HCT116 (cell line): Measurements from ENCODE around the gene NR2F2. TPM values are rescaled to one million over a fixed set of nuclear protein-coding genes. Genes with fewer than 3 reads are reported as not detected.
A peak's percentile ranks its signal among the peaks of the same experiment; 100 is the strongest.

Source experiments
- ATAC-seq: fragments of 200-7000 bp; cut with Tn5 transposase; 2 replicates; pipeline ENCODE4 v1.9.1; 2020; ENCODE audit warnings: mild to moderate bottlenecking, moderate library complexity
- BruUV-seq: library from RNA; stranded (reverse); fragments of 400-500 nt; replicated peaks from 2 replicates; lab custom pipeline; 2021; lab: Mats Ljungman, UMichigan
- CTCF ChIA-PET: fragments of 300-600 bp; sonication (Branson Sonifier 250); formaldehyde crosslinking; loops from one replicate; lab custom pipeline; 2021; ENCODE audit warnings: antibody characterized with exemption; lab: Charles Lee
- POLR2A ChIA-PET: fragments of 300-600, 350-600 bp; sonication (Branson Sonifier 250); formaldehyde crosslinking; loops from one replicate; lab custom pipeline; 2021; ENCODE audit warnings: antibody characterized with exemption; lab: Charles Lee
- RAD21 ChIA-PET, 2 experiments: fragments of 300-600 bp; sonication (Branson Sonifier 250); formaldehyde crosslinking; loops; one replicate each; lab custom pipeline; 2023; ENCODE audit warnings: low total read pairs in 2 of 2; ENCODE audit not compliant: uncharacterized antibody in 2 of 2, unreplicated experiment in 2 of 2, low non-redundant PET in 1 of 2; lab: Charles Lee
- DNase-seq: peaks from one replicate; pipeline ENCODE4 v3.0.0-alpha.2; 2010; ENCODE audit warnings: low read depth, low spot score
- H2AFZ ChIP-seq: fragments of 200-600 bp; shearing (Covaris generic), sonication (generic); 2 replicates; pipeline ENCODE4 v1.6.1; 2017; ENCODE audit warnings: low read depth, mixed run types, mixed read lengths, antibody characterized with exemption, low read length; ENCODE audit not compliant: poor library complexity, severe bottlenecking
- H3K27ac ChIP-seq: 2 replicates; pipeline ENCODE4 v1.5.1; 2012; ENCODE audit warnings: low read depth, low read length
- H3K27me3 ChIP-seq: fragments of 200-600 bp; sonication (generic); 2 replicates; pipeline ENCODE4 v1.6.1; 2016; ENCODE audit warnings: mixed run types, low read length, mixed read lengths; ENCODE audit not compliant: insufficient read depth
- H3K36me3 ChIP-seq, 2 experiments: fragments of 200-500 bp in 1 of 2; fragments of 200-600 bp in 1 of 2; sonication (Bioruptor generic) in 1 of 2; sonication (generic) in 1 of 2; 2 replicates each; pipeline versions ENCODE4 v1.5.1 to v1.6.1; 2014 to 2016; ENCODE audit warnings: low read length in 2 of 2, inconsistent platforms in 1 of 2, mixed read lengths in 1 of 2, mixed run types in 1 of 2; ENCODE audit not compliant: insufficient read depth in 2 of 2, control insufficient read depth in 1 of 2
- H3K4me1 ChIP-seq, 2 experiments: fragments of 200-600 bp in 1 of 2; sonication (generic) in 1 of 2; 2 replicates each; pipeline versions ENCODE4 v1.5.1 to v1.6.1; 2012 to 2017; ENCODE audit warnings: low read length in 2 of 2, inconsistent platforms in 1 of 2, mild to moderate bottlenecking in 1 of 2, mixed read lengths in 1 of 2, mixed run types in 1 of 2, moderate library complexity in 1 of 2; ENCODE audit not compliant: insufficient read depth in 2 of 2, control insufficient read depth in 1 of 2
- H3K4me2 ChIP-seq: fragments of 200-600 bp; sonication (generic); 2 replicates; pipeline ENCODE4 v1.6.1; 2017; ENCODE audit warnings: mixed run types, low read length, mixed read lengths
- H3K4me3 ChIP-seq, 2 experiments: fragments of 200-600 bp in 1 of 2; sonication (generic) in 1 of 2; replicated peaks in 1 of 2; 2 replicates each; pipeline ENCODE4 v1.5.1; 2011 to 2016; ENCODE audit warnings: low read length in 2 of 2, control low read depth in 1 of 2, low read depth in 1 of 2, mild to moderate bottlenecking in 1 of 2, mixed read lengths in 1 of 2, mixed run types in 1 of 2
- H3K79me2 ChIP-seq: fragments of 200-600 bp; sonication (generic); 2 replicates; pipeline ENCODE4 v1.6.1; 2017; ENCODE audit warnings: mild to moderate bottlenecking, mixed run types, low read length, moderate library complexity, mixed read lengths; ENCODE audit not compliant: insufficient read depth
- H3K9ac ChIP-seq: fragments of 200-600 bp; sonication (generic); 2 replicates; pipeline ENCODE4 v1.6.1; 2016; ENCODE audit warnings: low read length, mixed read lengths
- H3K9me2 ChIP-seq: fragments of 200-600 bp; sonication (generic), shearing (Covaris generic); 2 replicates; pipeline ENCODE4 v1.6.1; 2017; ENCODE audit warnings: mixed run types, mild to moderate bottlenecking, moderate library complexity; ENCODE audit not compliant: insufficient read depth
- H3K9me3 ChIP-seq, 2 experiments: fragments of 200-500 bp in 1 of 2; fragments of 200-600 bp in 1 of 2; sonication (Bioruptor generic) in 1 of 2; sonication (generic) in 1 of 2; 2 replicates each; pipeline ENCODE4 v1.6.1; 2014 to 2017; ENCODE audit warnings: low read length in 2 of 2, mixed read lengths in 2 of 2, inconsistent platforms in 1 of 2, low read depth in 1 of 2, mild to moderate bottlenecking in 1 of 2, mixed run types in 1 of 2, moderate library complexity in 1 of 2; ENCODE audit not compliant: control insufficient read depth in 1 of 2, insufficient read depth in 1 of 2
- H4K20me1 ChIP-seq: fragments of 200-600 bp; sonication (generic), shearing (Covaris generic); 2 replicates; pipeline ENCODE4 v1.6.1; 2017; ENCODE audit warnings: mixed run types, mild to moderate bottlenecking, moderate library complexity; ENCODE audit not compliant: insufficient read depth
- CBX3 ChIP-seq: IDR thresholded peaks from 2 replicates; pipeline ENCODE4 v1.6.1; 2012; ENCODE audit warnings: low read depth
- EZH2 ChIP-seq: fragments of 200-600 bp; sonication (generic); IDR thresholded peaks from 2 replicates; pipeline ENCODE4 v1.6.1; 2017; ENCODE audit warnings: antibody characterized with exemption, mixed run types
- EZH2phosphoT487 ChIP-seq: fragments of 200-600 bp; IDR thresholded peaks from 2 replicates; pipeline ENCODE4 v1.6.1; 2018; ENCODE audit warnings: antibody characterized with exemption, borderline replicate concordance
- FOSL1 ChIP-seq: IDR thresholded peaks from 2 replicates; pipeline ENCODE4 v1.6.1; 2012; ENCODE audit warnings: low read depth
- JUND ChIP-seq: IDR thresholded peaks from 2 replicates; pipeline ENCODE4 v1.6.1; 2012
- POLR2A ChIP-seq: IDR thresholded peaks from 2 replicates; pipeline ENCODE4 v1.7.0; 2011; ENCODE audit warnings: borderline replicate concordance; ENCODE audit not compliant: insufficient read depth, insufficient read length; ENCODE audit errors: extremely low read depth
- POLR2AphosphoS5 ChIP-seq: IDR thresholded peaks from 2 replicates; pipeline ENCODE4 v1.6.1; 2011; ENCODE audit warnings: mild to moderate bottlenecking, low read depth, low read length, moderate library complexity
- SIN3A ChIP-seq: IDR thresholded peaks from 2 replicates; pipeline ENCODE4 v1.6.1; 2012; ENCODE audit warnings: low read depth
- SP1 ChIP-seq: IDR thresholded peaks from 2 replicates; pipeline ENCODE4 v1.6.1; 2012; ENCODE audit warnings: low read depth
- SRF ChIP-seq: IDR thresholded peaks from 2 replicates; pipeline ENCODE4 v1.6.1; 2012; ENCODE audit warnings: low read depth
- TCF7L2 ChIP-seq: IDR thresholded peaks from 2 replicates; pipeline ENCODE4 v1.7.0; 2011; ENCODE audit warnings: borderline replicate concordance, inconsistent platforms; ENCODE audit not compliant: insufficient read depth, insufficient read length; ENCODE audit errors: extremely low read depth
- YY1 ChIP-seq: IDR thresholded peaks from 2 replicates; pipeline ENCODE4 v1.6.1; 2011; ENCODE audit warnings: low read length, low read depth, moderate library complexity, mild to moderate bottlenecking; ENCODE audit not compliant: insufficient replicate concordance; ENCODE audit errors: extremely low read depth
- ZFX ChIP-seq: fragments of 450-650 bp; IDR thresholded peaks from 2 replicates; pipeline ENCODE4 v1.6.1; 2017
- intact Hi-C: fragments of 100-400 bp; cut with micrococcal nuclease; formaldehyde crosslinking; loops from 2 replicates; pipeline ENCODE4 v1.10.0; 2022
- total RNA-seq: library from RNA; stranded (reverse); gene quantifications from one replicate; pipeline ENCODE4 v1.2.1, GENCODE V29; 2021; ENCODE audit not compliant: unreplicated experiment
- TF ChIP-seq, protein P1 (sequence below): IDR thresholded peaks from 2 replicates; pipeline ENCODE4 v1.6.1; 2012
- TF ChIP-seq, protein P2 (sequence below): IDR thresholded peaks from 2 replicates; pipeline ENCODE4 v1.6.1; 2012; ENCODE audit warnings: low read depth
- TF ChIP-seq, protein P3 (sequence below): IDR thresholded peaks from 2 replicates; pipeline ENCODE4 v1.6.1; 2012

Gene NR2F2
- total RNA-seq, 1 experiment from 2014 or later = 61.4 TPM

DNA sequence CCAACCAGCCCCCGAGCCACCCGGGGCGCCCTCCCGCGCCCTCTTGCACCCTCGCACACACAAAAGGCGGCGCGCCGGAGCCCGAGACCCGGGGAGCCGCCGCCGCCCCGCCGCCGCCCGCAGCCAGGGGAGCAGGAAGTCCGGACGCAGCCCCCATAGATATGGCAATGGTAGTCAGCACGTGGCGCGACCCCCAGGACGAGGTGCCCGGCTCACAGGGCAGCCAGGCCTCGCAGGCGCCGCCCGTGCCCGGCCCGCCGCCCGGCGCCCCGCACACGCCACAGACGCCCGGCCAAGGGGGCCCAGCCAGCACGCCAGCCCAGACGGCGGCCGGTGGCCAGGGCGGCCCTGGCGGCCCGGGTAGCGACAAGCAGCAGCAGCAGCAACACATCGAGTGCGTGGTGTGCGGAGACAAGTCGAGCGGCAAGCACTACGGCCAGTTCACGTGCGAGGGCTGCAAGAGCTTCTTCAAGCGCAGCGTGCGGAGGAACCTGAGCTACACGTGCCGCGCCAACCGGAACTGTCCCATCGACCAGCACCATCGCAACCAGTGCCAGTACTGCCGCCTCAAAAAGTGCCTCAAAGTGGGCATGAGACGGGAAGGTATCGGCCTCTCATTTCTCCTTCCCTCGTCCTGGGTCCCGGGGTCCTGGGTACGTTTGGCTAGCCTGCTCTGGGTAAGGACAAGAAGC lies 1.6 kb downstream of the NR2F2 start (continued):
- TF ChIP-seq YY1 (no peak), SRF (no peak)
- TF ChIP-seq, protein P1, sequence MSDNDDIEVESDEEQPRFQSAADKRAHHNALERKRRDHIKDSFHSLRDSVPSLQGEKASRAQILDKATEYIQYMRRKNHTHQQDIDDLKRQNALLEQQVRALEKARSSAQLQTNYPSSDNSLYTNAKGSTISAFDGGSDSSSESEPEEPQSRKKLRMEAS = peak; percentile 85
- TF ChIP-seq, all 23 proteins: peak for 6

DNA sequence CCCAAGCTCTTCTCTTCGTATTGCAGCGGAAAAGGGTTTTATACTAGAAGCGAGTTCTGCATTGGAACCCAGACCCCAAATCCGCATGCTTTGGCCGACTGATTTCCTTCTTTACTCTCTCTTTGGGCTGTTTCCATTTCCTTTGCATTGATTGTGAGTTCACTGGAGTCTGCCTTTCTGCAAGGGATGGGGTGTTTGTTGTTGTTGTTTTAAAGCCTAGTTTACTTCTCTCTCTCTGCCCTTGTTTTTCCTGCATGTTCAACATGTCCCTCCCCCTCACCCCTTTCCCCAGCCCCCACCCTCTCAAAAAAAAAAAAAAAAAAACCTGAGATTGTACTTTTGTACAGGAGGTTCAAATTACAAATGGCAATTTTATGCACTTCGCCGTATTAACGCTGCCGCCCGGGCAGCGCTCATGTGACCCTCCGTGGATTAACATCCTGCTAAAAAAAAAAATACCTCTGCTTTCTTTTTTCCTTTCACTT lies 2.2 kb downstream of the NR2F2 start:
- H4K20me1 ChIP-seq = peaks cover 14% of the 10 kb centered on the region; the same call in 1 of the 2 replicates
- peak overlapping the region; percentile 71 to 86 for H3K4me3 ChIP-seq
- peak overlapping the region; percentile 87 for H3K4me2 ChIP-seq
- H3K4me1 ChIP-seq = peaks cover 37 to 66% of the 10 kb centered on the region in 2 experiments
- H3K27me3 ChIP-seq = no peaks in the 10 kb centered on the region
- CTCF ChIA-PET = no interaction called here
- no TSS peak for BruUV-seq
- no peak overlapping the region for H2AFZ ChIP-seq
- peak overlapping the region; percentile 80 for H3K9ac ChIP-seq
- no peak for DNase-seq
- peaks cover 88% of the 10 kb centered on the region for H3K79me2 ChIP-seq
- RAD21 ChIA-PET = no interaction called here
- H3K27ac ChIP-seq = peak overlapping the region; percentile 98
- no peak for ATAC-seq
- intact Hi-C loops = no loop called here
- H3K9me2 ChIP-seq = no peaks in the 10 kb centered on the region
- POLR2A ChIA-PET = no interaction called here
- no peaks in the 10 kb centered on the region for H3K9me3 ChIP-seq
- TF ChIP-seq EZH2phosphoT487 (no peak), ZFX (no peak), JUND (no peak), FOSL1 (no peak), YY1 (no peak), CBX3 (no peak), TCF7L2 (no peak), POLR2A (no peak), SRF (no peak), POLR2AphosphoS5 (no peak), SP1 (no peak), EZH2 (no peak), SIN3A (no peak)
- TF ChIP-seq, protein P2, sequence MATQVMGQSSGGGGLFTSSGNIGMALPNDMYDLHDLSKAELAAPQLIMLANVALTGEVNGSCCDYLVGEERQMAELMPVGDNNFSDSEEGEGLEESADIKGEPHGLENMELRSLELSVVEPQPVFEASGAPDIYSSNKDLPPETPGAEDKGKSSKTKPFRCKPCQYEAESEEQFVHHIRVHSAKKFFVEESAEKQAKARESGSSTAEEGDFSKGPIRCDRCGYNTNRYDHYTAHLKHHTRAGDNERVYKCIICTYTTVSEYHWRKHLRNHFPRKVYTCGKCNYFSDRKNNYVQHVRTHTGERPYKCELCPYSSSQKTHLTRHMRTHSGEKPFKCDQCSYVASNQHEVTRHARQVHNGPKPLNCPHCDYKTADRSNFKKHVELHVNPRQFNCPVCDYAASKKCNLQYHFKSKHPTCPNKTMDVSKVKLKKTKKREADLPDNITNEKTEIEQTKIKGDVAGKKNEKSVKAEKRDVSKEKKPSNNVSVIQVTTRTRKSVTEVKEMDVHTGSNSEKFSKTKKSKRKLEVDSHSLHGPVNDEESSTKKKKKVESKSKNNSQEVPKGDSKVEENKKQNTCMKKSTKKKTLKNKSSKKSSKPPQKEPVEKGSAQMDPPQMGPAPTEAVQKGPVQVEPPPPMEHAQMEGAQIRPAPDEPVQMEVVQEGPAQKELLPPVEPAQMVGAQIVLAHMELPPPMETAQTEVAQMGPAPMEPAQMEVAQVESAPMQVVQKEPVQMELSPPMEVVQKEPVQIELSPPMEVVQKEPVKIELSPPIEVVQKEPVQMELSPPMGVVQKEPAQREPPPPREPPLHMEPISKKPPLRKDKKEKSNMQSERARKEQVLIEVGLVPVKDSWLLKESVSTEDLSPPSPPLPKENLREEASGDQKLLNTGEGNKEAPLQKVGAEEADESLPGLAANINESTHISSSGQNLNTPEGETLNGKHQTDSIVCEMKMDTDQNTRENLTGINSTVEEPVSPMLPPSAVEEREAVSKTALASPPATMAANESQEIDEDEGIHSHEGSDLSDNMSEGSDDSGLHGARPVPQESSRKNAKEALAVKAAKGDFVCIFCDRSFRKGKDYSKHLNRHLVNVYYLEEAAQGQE = no peak
- TF ChIP-seq, protein P3, sequence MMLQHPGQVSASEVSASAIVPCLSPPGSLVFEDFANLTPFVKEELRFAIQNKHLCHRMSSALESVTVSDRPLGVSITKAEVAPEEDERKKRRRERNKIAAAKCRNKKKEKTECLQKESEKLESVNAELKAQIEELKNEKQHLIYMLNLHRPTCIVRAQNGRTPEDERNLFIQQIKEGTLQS = no peak
- peaks cover 16 to 39% of the 10 kb centered on the region in 2 experiments for H3K36me3 ChIP-seq
